Spleen (tissue), 7 donors: ENCODE results near the gene ETS2.

Experiments
- CTCF ChIP-seq, 11 experiments: fragments of 200-600 bp in 7 of 11; fragments of 450-650 bp in 4 of 11; sonication (generic) in 4 of 11; IDR thresholded peaks in 8 of 11; conservative IDR thresholded peaks in 3 of 11; 1 replicate in 7 of 11; 2 replicates in 4 of 11; pipeline versions ENCODE4 v1.4.0 to v1.8.0; 2016 to 2021; ENCODE audit warnings: antibody characterized with exemption in 11 of 11, inconsistent platforms in 4 of 11, mild to moderate bottlenecking in 1 of 11
- POLR2A ChIP-seq, 3 donors: fragments of 450-650 bp; IDR thresholded peaks; one replicate each; pipeline ENCODE4 v1.5.1; 2017; ENCODE audit warnings: antibody characterized with exemption in 3 of 3, mild to moderate bottlenecking in 1 of 3
- POLR2AphosphoS5 ChIP-seq, 3 donors: sonication (generic); formaldehyde crosslinking; IDR thresholded peaks; one replicate each; pipeline ENCODE4 v1.5.1; 2017; ENCODE audit warnings: antibody characterized with exemption in 3 of 3
- donor health status: DM: no; HTN: no; CAD: no; lungs with moderate emphysema.
- donor health status: DM: no; HTN: no; CAD: no.
- donor health status: DM: no; HTN: no; CAD: no.

DNA sequence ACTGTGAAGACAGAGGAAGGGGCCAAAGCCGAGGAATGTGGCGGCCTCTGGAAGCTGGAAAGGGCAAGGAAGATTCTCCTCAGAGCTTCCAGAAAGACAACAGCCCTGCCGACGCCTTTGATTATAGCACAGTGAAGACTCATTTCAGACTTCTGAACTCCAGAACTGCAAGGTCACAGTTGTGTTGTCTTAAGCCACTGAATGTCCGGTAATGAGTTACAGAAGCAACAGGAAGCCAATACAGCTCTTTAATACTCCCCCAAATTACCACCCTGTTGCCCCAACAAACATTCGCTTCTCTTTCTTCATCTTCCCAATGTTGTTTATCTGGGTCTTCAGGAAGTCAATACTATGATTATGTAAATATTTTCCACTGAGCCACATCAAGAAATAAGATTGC is 44.0 kb downstream of the ETS2 start:
- TF ChIP-seq POLR2A (IDR thresholded peaks at IDR 0.05) (no peak), CTCF (IDR thresholded peaks at IDR 0.05 in 8 of 11, conservative IDR thresholded peaks at IDR 0.05 in 3 of 11) (no peak), POLR2AphosphoS5 (IDR thresholded peaks at IDR 0.05) (no peak)
